Activated T-helper 1 cell treated with anti-CD3 and anti-CD28 coated beads, Interleukin-12 subunit alpha, Interleukin-12 subunit beta, Interleukin-2, Interleukin-4 antibody, amounts not matched to agents 30 ng/mL and 10 ng/mL and 1 ng/mL, durations not matched to agents 14 hours and 24 hours and 36 hours (primary cell): ENCODE measurements around the gene CCDC187. TPM values are rescaled to one million over a fixed set of nuclear protein-coding genes. Genes with fewer than 3 reads are reported as not detected.
A peak's percentile ranks its signal among the peaks of the same experiment; 100 is the strongest.

ENCODE experiments used
- DNase-seq: peaks from one replicate; pipeline ENCODE4 v3.0.0; 2021; ENCODE audit warnings: low spot score
- H3K27ac Mint-ChIP-seq: one replicate; pipeline ENCODE4 v1.8.0; 2021; ENCODE audit warnings: mild to moderate bottlenecking, mixed read lengths
- H3K27me3 Mint-ChIP-seq: one replicate; pipeline ENCODE4 v1.8.0; 2022; ENCODE audit warnings: mild to moderate bottlenecking, moderate library complexity, mixed read lengths; ENCODE audit not compliant: insufficient read depth
- H3K36me3 Mint-ChIP-seq: one replicate; pipeline ENCODE4 v1.8.0; 2021; ENCODE audit warnings: low read depth, mixed read lengths
- H3K4me1 Mint-ChIP-seq: one replicate; pipeline ENCODE4 v1.8.0; 2021; ENCODE audit warnings: low read depth, mixed read lengths
- H3K4me3 Mint-ChIP-seq: one replicate; pipeline ENCODE4 v1.8.0; 2021; ENCODE audit warnings: mild to moderate bottlenecking, moderate library complexity, mixed read lengths
- H3K9me3 Mint-ChIP-seq: one replicate; pipeline ENCODE4 v1.8.0; 2021; ENCODE audit warnings: mixed read lengths
- intact Hi-C: fragments of 100-400 bp; cut with micrococcal nuclease; formaldehyde crosslinking; loops from one replicate; pipeline ENCODE4 v1.15.1; 2024
- total RNA-seq: library from RNA; stranded (reverse); gene quantifications from 2 replicates; pipeline ENCODE4 v1.2.3, GENCODE V29; 2022

CCDC187 gene
- total RNA-seq, 1 donor from 2014 or later: not detected

- intact Hi-C loops: loop anchor here (1.0 to 10.0 kb wide), 8 partner anchors 22 to 1359 kb away; partner anchors contain the start of genes ARRDC1, CAMSAP1, DNLZ and RABL6
- Mint-ChIP-seq H3K27me3 (no peaks in the 10 kb centered on the region), H3K4me3 (peak within 1 kb of the TSS; percentile 96), H3K36me3 (peaks cover 10% of the 10 kb centered on the region), H3K27ac (peak within 1 kb of the TSS; percentile 96), H3K4me1 (peaks cover 24% of the 10 kb centered on the region), H3K9me3 (no peaks in the 10 kb centered on the region)
- peak; percentile 77 for DNase-seq
Measured at GRCh38 chr9:136245219-136246150, 58.4 kb downstream of the CCDC187 start, which contains the start of gene QSOX2. TSS of gene QSOX2 (minus strand) at chr9:136245812. CDS start at chr9:136245803, 9 bp downstream.

GRCh38 chr9:136244969-136245218 lies 59.0 kb downstream of the CCDC187 start:
- H3K27me3 Mint-ChIP-seq: no peaks in the 10 kb centered on the region
- no peaks in the 10 kb centered on the region for H3K9me3 Mint-ChIP-seq
- DNase-seq: no peak
- intact Hi-C loops: loop anchor here (1.0 to 10.0 kb wide), 9 partner anchors 13 to 1360 kb away; partner anchors contain the start of genes ARRDC1, CAMSAP1, RABL6 and SNAPC4
- peak overlapping the region; percentile 96 for H3K4me3 Mint-ChIP-seq
- peak overlapping the region; percentile 96 for H3K27ac Mint-ChIP-seq
- peaks cover 24% of the 10 kb centered on the region for H3K4me1 Mint-ChIP-seq
- H3K36me3 Mint-ChIP-seq: peaks cover 10% of the 10 kb centered on the region

- Mint-ChIP-seq H3K9me3 (no peaks in the 10 kb centered on the region), H3K36me3 (peaks cover 10% of the 10 kb centered on the region), H3K4me1 (peaks cover 24% of the 10 kb centered on the region), H3K4me3 (peak overlapping the region; percentile 96), H3K27ac (peak overlapping the region; percentile 96), H3K27me3 (no peaks in the 10 kb centered on the region)
- intact Hi-C loops: loop anchor here (1.0 to 10.0 kb wide), 6 partner anchors 12 to 1360 kb away; partner anchors contain the start of genes ARRDC1, RABL6, SNAPC4 and UBAC1
- DNase-seq: peak; percentile 46
Measured at GRCh38 chr9:136244122-136244968, 59.5 kb downstream of the CCDC187 start.

- Mint-ChIP-seq H3K27me3 (no peaks in the 10 kb centered on the region), H3K9me3 (no peaks in the 10 kb centered on the region), H3K4me3 (peak overlapping the region; percentile 96), H3K36me3 (peaks cover 10% of the 10 kb centered on the region), H3K27ac (peak overlapping the region; percentile 96), H3K4me1 (peaks cover 24% of the 10 kb centered on the region)
- DNase-seq: no peak
- intact Hi-C loops: loop anchor here (1.0 to 10.0 kb wide), 6 partner anchors 11 to 1361 kb away; partner anchors contain the start of genes ARRDC1, RABL6, SNAPC4 and UBAC1
Measured at GRCh38 chr9:136243631-136244030, 60.3 kb downstream of the CCDC187 start.

- Mint-ChIP-seq H3K27ac (peak overlapping the region; percentile 13), H3K4me1 (peaks cover 24% of the 10 kb centered on the region), H3K36me3 (peaks cover 10% of the 10 kb centered on the region), H3K27me3 (no peaks in the 10 kb centered on the region), H3K9me3 (no peaks in the 10 kb centered on the region), H3K4me3 (peak overlapping the region; percentile 96)
- intact Hi-C loops: loop anchor here (5.0 to 10.0 kb wide), 4 partner anchors 278 to 1362 kb away; partner anchors contain the start of genes ARRDC1, RABL6 and UBAC1
- DNase-seq: no peak
Measured at GRCh38 chr9:136242918-136243525, 60.9 kb downstream of the CCDC187 start.

- Mint-ChIP-seq H3K27me3 (no peaks in the 10 kb centered on the region), H3K9me3 (no peaks in the 10 kb centered on the region), H3K4me3 (no peak overlapping the region), H3K36me3 (peaks cover 10% of the 10 kb centered on the region), H3K27ac (no peak overlapping the region), H3K4me1 (peaks cover 24% of the 10 kb centered on the region)
- intact Hi-C loops: loop anchor here (5.0 to 10.0 kb wide), 4 partner anchors 277 to 1363 kb away; partner anchors contain the start of genes ARRDC1, RABL6 and UBAC1
- DNase-seq: no peak
Measured at GRCh38 chr9:136242248-136242647, 61.6 kb downstream of the CCDC187 start.

- no peak for DNase-seq
- Mint-ChIP-seq H3K4me1 (peaks cover 24% of the 10 kb centered on the region), H3K9me3 (no peaks in the 10 kb centered on the region), H3K36me3 (peaks cover 10% of the 10 kb centered on the region), H3K27me3 (no peaks in the 10 kb centered on the region), H3K27ac (no peak overlapping the region), H3K4me3 (no peak overlapping the region)
- intact Hi-C loops: loop anchor here (5.0 to 10.0 kb wide), 4 partner anchors 277 to 1363 kb away; partner anchors contain the start of genes ARRDC1, RABL6 and UBAC1
Measured at GRCh38 chr9:136241542-136241941, 62.4 kb downstream of the CCDC187 start.

GRCh38 chr9:136240941-136241340 lies 63.0 kb downstream of the CCDC187 start:
- H3K4me1 Mint-ChIP-seq: peaks cover 24% of the 10 kb centered on the region
- no peak overlapping the region for H3K27ac Mint-ChIP-seq
- H3K27me3 Mint-ChIP-seq: no peaks in the 10 kb centered on the region
- no peaks in the 10 kb centered on the region for H3K9me3 Mint-ChIP-seq
- no peak for DNase-seq
- intact Hi-C loops: loop anchor here (5.0 to 10.0 kb wide), 4 partner anchors 276 to 1364 kb away; partner anchors contain the start of genes ARRDC1, RABL6 and UBAC1
- H3K36me3 Mint-ChIP-seq: peaks cover 12% of the 10 kb centered on the region
- H3K4me3 Mint-ChIP-seq: no peak overlapping the region

- DNase-seq: no peak
- no peak overlapping the region for H3K27ac Mint-ChIP-seq
- intact Hi-C loops: loop anchor here (5.0 to 10.0 kb wide), 4 partner anchors 275 to 1365 kb away; partner anchors contain the start of genes ARRDC1, RABL6 and UBAC1
- no peak overlapping the region for H3K4me3 Mint-ChIP-seq
- H3K27me3 Mint-ChIP-seq: no peaks in the 10 kb centered on the region
- H3K4me1 Mint-ChIP-seq: peaks cover 23% of the 10 kb centered on the region
- H3K36me3 Mint-ChIP-seq: peaks cover 19% of the 10 kb centered on the region
- H3K9me3 Mint-ChIP-seq: no peaks in the 10 kb centered on the region
Measured at GRCh38 chr9:136239983-136240330, 63.9 kb downstream of the CCDC187 start.

GRCh38 chr9:136239135-136239982 lies 64.5 kb downstream of the CCDC187 start:
- Mint-ChIP-seq H3K27ac (no peak overlapping the region), H3K9me3 (no peaks in the 10 kb centered on the region), H3K27me3 (no peaks in the 10 kb centered on the region), H3K36me3 (peaks cover 20% of the 10 kb centered on the region), H3K4me3 (no peak overlapping the region), H3K4me1 (peaks cover 17% of the 10 kb centered on the region)
- intact Hi-C loops: no loop called here
- DNase-seq: no peak

GRCh38 chr9:136238342-136238732 lies 65.6 kb downstream of the CCDC187 start:
- H3K4me3 Mint-ChIP-seq: no peak overlapping the region
- H3K27me3 Mint-ChIP-seq: no peaks in the 10 kb centered on the region
- no peak overlapping the region for H3K27ac Mint-ChIP-seq
- intact Hi-C loops: no loop called here
- no peak for DNase-seq
- peaks cover 22% of the 10 kb centered on the region for H3K36me3 Mint-ChIP-seq
- H3K9me3 Mint-ChIP-seq: no peaks in the 10 kb centered on the region
- H3K4me1 Mint-ChIP-seq: peaks cover 17% of the 10 kb centered on the region
